Right atrium auricular region (tissue), 2 donors: ENCODE results near the gene ARHGAP23. TPM values are rescaled to one million over a fixed set of nuclear protein-coding genes. Genes with fewer than 3 reads are reported as not detected.

Experiments
- DNase-seq: peaks from one replicate; pipeline ENCODE4 v3.0.0-alpha.2; 2019; ENCODE audit warnings: low spot score
- H3K27ac ChIP-seq, 2 donors: fragments of 200-600 bp; sonication (generic); 1 replicate in 1 of 2; 2 replicates in 1 of 2; pipeline ENCODE4 v1.5.1; 2016 to 2019
- H3K27me3 ChIP-seq, 2 donors: fragments of 200-600 bp; sonication (generic); one replicate each; pipeline versions ENCODE4 v1.5.1 to v1.6.0; 2017 to 2019
- H3K36me3 ChIP-seq: fragments of 200-600 bp; sonication (generic); one replicate; pipeline ENCODE4 v1.5.1; 2016
- H3K4me1 ChIP-seq, 2 donors: fragments of 200-600 bp; sonication (generic); one replicate each; pipeline versions ENCODE4 v1.5.1 to v1.6.0; 2017 to 2019
- H3K4me3 ChIP-seq, 2 donors: fragments of 200-600 bp; sonication (generic); 1 replicate in 1 of 2; 2 replicates in 1 of 2; pipeline ENCODE4 v1.5.1; 2017 to 2019; ENCODE audit warnings: mild to moderate bottlenecking in 1 of 2, moderate library complexity in 1 of 2
- H3K9me3 ChIP-seq, 2 donors: fragments of 200-600 bp; sonication (generic); one replicate each; pipeline ENCODE4 v1.5.1; 2019
- CTCF ChIP-seq, 2 donors: fragments of 200-600 bp; sonication (generic); IDR thresholded peaks; one replicate each; pipeline ENCODE4 v1.5.1; 2019; ENCODE audit warnings: antibody characterized with exemption in 2 of 2
- total RNA-seq, 2 donors: library from RNA; depleted of rRNA; stranded (reverse); fragments of >200 nt; gene quantifications; one replicate each; pipeline ENCODE4 v1.1.0, GENCODE V29; 2016

ARHGAP23 gene
- total RNA-seq, 2 donors from 2014 or later: 59.9 to 95.6 TPM

GRCh38 chr17:38442548-38442947 lies 14.3 kb downstream of the ARHGAP23 start:
- no peak for DNase-seq
- peaks cover 3% of the 10 kb centered on the region for H3K36me3 ChIP-seq
- no peaks in the 10 kb centered on the region for H3K27me3 ChIP-seq
- peaks cover 0 to 62% of the 10 kb centered on the region in 2 donors for H3K4me1 ChIP-seq
- no peak for TF ChIP-seq CTCF (IDR thresholded peaks at IDR 0.05)
- H3K27ac ChIP-seq: peak overlapping the region; percentile 73 to 84
- H3K4me3 ChIP-seq: no peak overlapping the region
- no peaks in the 10 kb centered on the region for H3K9me3 ChIP-seq

- Histone ChIP-seq H3K27ac (peak overlapping the region; percentile 73 to 84), H3K4me3 (no peak overlapping the region), H3K4me1 (peaks cover 0 to 72% of the 10 kb centered on the region in 2 donors), H3K36me3 (no peaks in the 10 kb centered on the region), H3K27me3 (no peaks in the 10 kb centered on the region), H3K9me3 (no peaks in the 10 kb centered on the region)
- TF ChIP-seq CTCF (IDR thresholded peaks at IDR 0.05): no peak
- no peak for DNase-seq
These were observed 15.2 kb downstream of the ARHGAP23 start for GRCh38 chr17:38443356-38444031.

GRCh38 chr17:38444151-38444550 lies 15.9 kb downstream of the ARHGAP23 start:
- H3K4me1 ChIP-seq: peaks cover 0 to 73% of the 10 kb centered on the region in 2 donors
- H3K9me3 ChIP-seq: no peaks in the 10 kb centered on the region
- peak overlapping the region; percentile 73 to 84 for H3K27ac ChIP-seq
- TF ChIP-seq CTCF (IDR thresholded peaks at IDR 0.05): peak; percentile 91 to 92
- no peaks in the 10 kb centered on the region for H3K36me3 ChIP-seq
- peak; percentile 78 for DNase-seq
- H3K4me3 ChIP-seq: no peak overlapping the region
- H3K27me3 ChIP-seq: no peaks in the 10 kb centered on the region

GRCh38 chr17:38447502-38448085 lies 19.3 kb downstream of the ARHGAP23 start:
- Histone ChIP-seq H3K4me3 (no peak overlapping the region), H3K36me3 (no peaks in the 10 kb centered on the region), H3K27me3 (no peaks in the 10 kb centered on the region), H3K27ac (peak overlapping the region; percentile 60 to 80), H3K9me3 (no peaks in the 10 kb centered on the region), H3K4me1 (peaks cover 6 to 73% of the 10 kb centered on the region in 2 donors)
- TF ChIP-seq CTCF (IDR thresholded peaks at IDR 0.05): no peak
- DNase-seq: no peak

GRCh38 chr17:38448208-38448771 lies 20.0 kb downstream of the ARHGAP23 start:
- Histone ChIP-seq H3K4me3 (no peak overlapping the region), H3K27ac (peak overlapping the region; percentile 60 to 80), H3K36me3 (no peaks in the 10 kb centered on the region), H3K4me1 (peaks cover 6 to 73% of the 10 kb centered on the region in 2 donors), H3K27me3 (no peaks in the 10 kb centered on the region), H3K9me3 (no peaks in the 10 kb centered on the region)
- no peak for TF ChIP-seq CTCF (IDR thresholded peaks at IDR 0.05)
- DNase-seq: no peak
